Ammon's horn (tissue), 1 donor: ENCODE data around the gene CD80.
"Not testable (repeated sequence)": the region's sequence is repeated elsewhere in the genome, so short reads cannot be mapped to it uniquely, and the experiment has no call there.

Experiments
- DNase-seq: peaks from one replicate; pipeline ENCODE4 v3.0.0-alpha.2; 2016; ENCODE audit warnings: low spot score

Gene CD80

GRCh38 chr3:119582178-119582577, 22.8 kb upstream of the CD80 start:
- no peak for DNase-seq

GRCh38 chr3:119580067-119580760, 20.8 kb upstream of the CD80 start:
- DNase-seq = peak; percentile 50

GRCh38 chr3:119579366-119580066, 20.1 kb upstream of the CD80 start, which contains the start of gene ADPRH:
TSS of gene ADPRH (plus strand) at chr3:119579492. CDS start at chr3:119582170, 2,678 bp downstream.
- DNase-seq = peak; percentile 30

GRCh38 chr3:119575507-119575906, 16.1 kb upstream of the CD80 start:
- no peak for DNase-seq

GRCh38 chr3:119571688-119572087, 12.3 kb upstream of the CD80 start:
- no peak for DNase-seq

- DNase-seq = no peak
These were observed 11.8 kb upstream of the CD80 start for GRCh38 chr3:119571230-119571629.

- peak; percentile 53 for DNase-seq
These were observed 10.8 kb upstream of the CD80 start for GRCh38 chr3:119570229-119570628.

- DNase-seq = no peak
These were observed 9.7 kb upstream of the CD80 start for GRCh38 chr3:119569156-119569555.

- not testable (repeated sequence) for DNase-seq
These were observed 3.9 kb upstream of the CD80 start for GRCh38 chr3:119563334-119563733.

- DNase-seq = no peak
These were observed 3.0 kb upstream of the CD80 start for GRCh38 chr3:119562307-119562961.

GRCh38 chr3:119560160-119560559, 746 bp upstream of the CD80 start:
- DNase-seq = no peak

- no peak for DNase-seq
These were observed 642 bp downstream of the CD80 start for GRCh38 chr3:119558626-119559317.

- DNase-seq = no peak
These were observed 1.5 kb downstream of the CD80 start for GRCh38 chr3:119557877-119558269.

- DNase-seq = no peak
These were observed 2.1 kb downstream of the CD80 start for GRCh38 chr3:119557192-119557876.

GRCh38 chr3:119555929-119556328, 3.5 kb downstream of the CD80 start:
- DNase-seq = no peak

- peak; percentile 45 for DNase-seq
These were observed 4.1 kb downstream of the CD80 start for GRCh38 chr3:119555309-119555735.

GRCh38 chr3:119553823-119554415, 5.5 kb downstream of the CD80 start:
- no peak for DNase-seq

- not testable (repeated sequence) for DNase-seq
These were observed 6.5 kb downstream of the CD80 start for GRCh38 chr3:119552928-119553327.

GRCh38 chr3:119551598-119551997, 7.8 kb downstream of the CD80 start:
- DNase-seq = no peak

- DNase-seq = no peak
These were observed 9.1 kb downstream of the CD80 start for GRCh38 chr3:119550192-119550910.

GRCh38 chr3:119548341-119548740, 11.1 kb downstream of the CD80 start:
- DNase-seq = no peak
